ENCODE data around the gene MCEE.
"Not testable (repeated sequence)": the region's sequence is repeated elsewhere in the genome, so short reads cannot be mapped to it uniquely, and the experiment has no call there.

Gene MCEE

DNA sequence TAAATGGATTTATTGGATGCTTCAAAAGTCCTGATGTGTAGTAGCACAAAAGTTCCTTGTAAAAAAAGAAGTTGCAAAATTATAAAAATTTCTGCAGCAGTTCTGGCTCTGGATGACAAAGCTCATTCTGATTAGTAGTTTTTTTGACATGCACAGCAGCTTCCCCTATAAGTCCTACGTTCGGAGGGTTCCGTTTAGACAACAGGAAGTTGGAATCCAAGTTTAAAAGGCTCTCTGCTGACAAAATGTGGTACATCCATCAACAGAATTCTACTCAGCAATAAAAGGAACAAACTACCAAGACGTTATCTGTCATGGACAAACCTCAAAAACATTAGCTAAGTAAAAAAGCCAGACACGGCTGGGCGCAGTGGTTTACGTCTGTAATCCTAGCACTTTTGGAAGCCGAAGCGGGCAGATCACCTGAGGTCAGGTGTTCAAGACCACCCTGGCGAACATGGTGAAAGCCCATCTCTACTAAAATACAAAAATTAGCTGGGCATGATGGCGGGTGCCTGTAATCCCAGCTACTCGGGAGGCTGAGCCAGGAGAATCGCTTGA lies 46.2 kb downstream of the MCEE start:
- FAIRE-seq; DNase-seq (ENCODE audit: insufficient read length, low spot score): not testable (repeated sequence)

DNA sequence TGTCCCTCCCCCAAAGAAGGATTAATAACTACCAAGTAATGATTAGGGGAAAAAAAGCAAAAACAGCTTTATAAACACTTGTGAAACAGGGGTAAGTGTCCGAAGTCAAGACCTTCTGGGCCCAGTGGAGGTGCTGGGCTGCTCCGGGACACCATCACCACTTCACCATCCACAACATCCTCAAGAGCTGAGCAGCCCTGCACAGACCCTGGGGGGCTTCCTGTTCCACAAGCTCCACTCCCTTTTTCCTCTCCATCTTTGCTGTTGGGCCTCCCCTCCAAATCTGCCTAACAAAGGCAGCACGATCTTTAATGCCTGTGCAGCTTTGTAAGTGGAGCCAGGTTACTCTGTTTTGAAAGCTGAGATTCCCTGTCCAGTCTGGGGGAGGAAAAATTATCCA lies 46.7 kb downstream of the MCEE start:
- not testable (repeated sequence) for DNase-seq (ENCODE audit: insufficient read length, low spot score); FAIRE-seq

DNA sequence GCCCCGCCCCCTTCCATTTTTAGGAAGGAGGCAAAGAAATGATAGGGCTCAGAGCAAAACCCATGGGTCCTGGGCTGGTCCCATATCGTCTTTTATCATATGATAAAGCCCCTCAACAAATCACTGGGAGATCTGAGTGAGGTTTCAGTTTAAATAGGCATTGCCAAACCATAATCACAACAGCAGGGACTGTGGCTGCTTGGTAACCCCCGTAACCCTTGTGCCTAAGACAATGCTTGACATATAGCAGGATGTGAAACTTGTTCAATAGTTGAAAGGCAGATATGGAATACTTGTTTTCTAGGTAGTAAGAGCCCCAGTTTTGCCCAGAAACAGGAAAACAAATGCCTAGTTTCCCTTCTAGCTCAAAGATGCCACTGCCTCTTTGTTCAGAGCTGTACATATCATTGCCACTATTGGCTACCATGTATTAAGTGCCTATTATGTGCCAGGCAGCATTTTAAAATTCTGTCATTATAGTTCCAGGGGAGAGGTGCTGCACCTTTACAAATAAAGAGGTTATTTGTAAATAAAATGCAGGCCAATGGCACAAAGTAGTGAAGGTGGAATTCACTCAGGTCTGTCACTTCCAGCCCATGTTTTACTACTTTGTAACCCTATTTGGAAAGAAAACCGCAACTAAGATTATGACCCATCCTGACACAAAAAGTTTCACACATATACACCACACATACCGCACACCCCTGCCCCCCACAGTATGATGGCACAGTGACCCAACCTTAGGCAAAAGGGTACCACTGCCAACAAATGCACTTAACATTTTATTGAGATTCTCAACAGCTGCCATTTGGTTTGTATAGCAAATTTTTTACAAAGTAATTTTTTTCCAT lies 47.4 kb downstream of the MCEE start:
- FAIRE-seq (no peak), DNase-seq (ENCODE audit: insufficient read length, low spot score) (no peak)
- TF ChIP-seq, protein P1, sequence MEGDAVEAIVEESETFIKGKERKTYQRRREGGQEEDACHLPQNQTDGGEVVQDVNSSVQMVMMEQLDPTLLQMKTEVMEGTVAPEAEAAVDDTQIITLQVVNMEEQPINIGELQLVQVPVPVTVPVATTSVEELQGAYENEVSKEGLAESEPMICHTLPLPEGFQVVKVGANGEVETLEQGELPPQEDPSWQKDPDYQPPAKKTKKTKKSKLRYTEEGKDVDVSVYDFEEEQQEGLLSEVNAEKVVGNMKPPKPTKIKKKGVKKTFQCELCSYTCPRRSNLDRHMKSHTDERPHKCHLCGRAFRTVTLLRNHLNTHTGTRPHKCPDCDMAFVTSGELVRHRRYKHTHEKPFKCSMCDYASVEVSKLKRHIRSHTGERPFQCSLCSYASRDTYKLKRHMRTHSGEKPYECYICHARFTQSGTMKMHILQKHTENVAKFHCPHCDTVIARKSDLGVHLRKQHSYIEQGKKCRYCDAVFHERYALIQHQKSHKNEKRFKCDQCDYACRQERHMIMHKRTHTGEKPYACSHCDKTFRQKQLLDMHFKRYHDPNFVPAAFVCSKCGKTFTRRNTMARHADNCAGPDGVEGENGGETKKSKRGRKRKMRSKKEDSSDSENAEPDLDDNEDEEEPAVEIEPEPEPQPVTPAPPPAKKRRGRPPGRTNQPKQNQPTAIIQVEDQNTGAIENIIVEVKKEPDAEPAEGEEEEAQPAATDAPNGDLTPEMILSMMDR (IDR thresholded peaks at IDR 0.05; ENCODE audit: insufficient read depth, missing control alignments) = no peak

DNA sequence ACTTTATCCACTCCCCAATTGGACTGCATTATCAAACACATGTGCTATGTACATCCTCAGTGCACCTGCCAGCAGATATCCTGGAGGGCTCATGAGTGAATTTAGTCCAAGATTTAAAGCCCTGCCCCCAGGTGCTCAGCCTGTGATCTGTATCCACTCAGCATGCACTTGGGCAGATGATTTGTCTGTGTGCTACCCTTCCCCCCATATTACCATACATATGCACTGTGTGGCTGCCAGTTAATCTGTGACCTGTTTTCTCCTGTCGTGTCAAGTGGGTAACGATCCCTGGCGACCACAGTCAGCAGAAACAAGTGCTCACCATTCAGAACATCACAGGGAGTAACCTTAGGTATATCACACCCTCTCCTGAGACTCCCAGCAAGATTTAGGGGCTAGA lies 51.4 kb downstream of the MCEE start:
- TF ChIP-seq, protein P1 (IDR thresholded peaks at IDR 0.05; ENCODE audit: insufficient read depth, missing control alignments) = no peak
- FAIRE-seq = no peak
- DNase-seq (ENCODE audit: insufficient read length, low spot score) = no peak

DNA sequence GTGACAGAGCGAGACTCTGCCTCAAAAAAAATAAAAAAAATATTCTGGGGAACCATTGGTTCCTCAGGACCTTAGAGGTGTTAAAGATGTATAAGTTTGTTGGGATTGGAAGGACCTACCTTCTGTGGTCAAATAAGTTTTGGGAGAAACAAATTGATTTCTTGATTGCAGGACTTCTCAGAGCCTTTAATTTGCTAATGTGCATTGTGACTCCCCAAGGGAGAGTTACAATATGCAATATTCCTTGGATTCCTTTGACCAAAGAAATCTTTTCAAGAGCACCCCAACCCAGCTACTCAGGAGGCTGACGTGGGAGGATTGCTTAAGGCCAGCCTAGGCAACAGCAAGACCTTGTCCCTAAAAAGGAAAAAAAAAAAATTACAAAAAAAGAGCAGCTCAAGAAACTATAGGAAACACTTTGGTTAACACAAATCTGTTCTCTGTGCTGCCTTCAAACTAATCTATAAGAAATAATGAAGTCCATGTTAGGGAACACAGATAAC lies 55.1 kb downstream of the MCEE start:
- TF ChIP-seq, protein P1 (IDR thresholded peaks at IDR 0.05; ENCODE audit: insufficient read depth, missing control alignments) = no peak
- no peak for FAIRE-seq

DNA sequence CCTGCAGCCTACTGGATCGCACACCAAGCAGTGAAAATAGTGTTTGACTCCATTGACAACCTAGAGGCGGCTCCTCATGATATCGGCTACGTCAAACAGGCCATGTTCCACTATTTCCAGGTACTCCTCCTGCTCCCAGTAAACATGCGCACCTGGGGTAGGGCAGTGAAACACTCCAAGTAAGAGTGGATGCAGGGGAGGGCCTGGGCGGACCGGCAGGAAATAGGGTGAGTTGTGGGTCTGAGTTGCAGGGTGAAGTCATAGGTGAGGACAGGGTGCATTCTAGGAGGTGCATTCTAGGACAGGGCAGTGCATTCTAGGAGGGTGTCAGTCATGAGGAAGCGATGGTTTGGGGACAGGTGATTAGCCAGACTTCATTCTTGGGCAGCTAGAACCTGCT lies 56.6 kb downstream of the MCEE start:
- FAIRE-seq (no peak), DNase-seq (ENCODE audit: insufficient read length, low spot score) (no peak)
- TF ChIP-seq, protein P1 (IDR thresholded peaks at IDR 0.05; ENCODE audit: insufficient read depth, missing control alignments) = no peak

More for the DNA sequence above, 55.1 kb downstream of the MCEE start:
- DNase-seq (ENCODE audit: insufficient read length, low spot score) = no peak

DNA sequence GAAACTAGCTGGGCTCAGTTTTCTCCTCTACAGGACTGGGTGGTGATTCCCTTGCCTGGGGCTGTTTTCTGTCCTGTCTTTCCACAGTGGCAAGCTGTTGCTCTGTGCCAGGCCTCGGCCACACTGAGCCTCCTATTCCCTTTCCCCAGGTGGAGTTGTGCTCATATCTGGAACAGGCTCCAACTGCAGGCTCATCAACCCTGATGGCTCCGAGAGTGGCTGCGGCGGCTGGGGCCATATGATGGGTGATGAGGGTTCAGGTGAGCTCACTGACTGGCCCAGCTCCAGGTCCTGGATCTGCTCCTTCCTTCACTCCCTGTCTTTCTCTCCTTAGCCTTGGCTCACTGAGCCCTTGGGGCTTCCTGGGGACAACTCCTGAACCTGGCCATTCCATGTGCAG lies 57.5 kb downstream of the MCEE start:
- no peak for FAIRE-seq
- DNase-seq (ENCODE audit: insufficient read length, low spot score) = no peak
- TF ChIP-seq, protein P1 (IDR thresholded peaks at IDR 0.05; ENCODE audit: insufficient read depth, missing control alignments) = no peak

DNA sequence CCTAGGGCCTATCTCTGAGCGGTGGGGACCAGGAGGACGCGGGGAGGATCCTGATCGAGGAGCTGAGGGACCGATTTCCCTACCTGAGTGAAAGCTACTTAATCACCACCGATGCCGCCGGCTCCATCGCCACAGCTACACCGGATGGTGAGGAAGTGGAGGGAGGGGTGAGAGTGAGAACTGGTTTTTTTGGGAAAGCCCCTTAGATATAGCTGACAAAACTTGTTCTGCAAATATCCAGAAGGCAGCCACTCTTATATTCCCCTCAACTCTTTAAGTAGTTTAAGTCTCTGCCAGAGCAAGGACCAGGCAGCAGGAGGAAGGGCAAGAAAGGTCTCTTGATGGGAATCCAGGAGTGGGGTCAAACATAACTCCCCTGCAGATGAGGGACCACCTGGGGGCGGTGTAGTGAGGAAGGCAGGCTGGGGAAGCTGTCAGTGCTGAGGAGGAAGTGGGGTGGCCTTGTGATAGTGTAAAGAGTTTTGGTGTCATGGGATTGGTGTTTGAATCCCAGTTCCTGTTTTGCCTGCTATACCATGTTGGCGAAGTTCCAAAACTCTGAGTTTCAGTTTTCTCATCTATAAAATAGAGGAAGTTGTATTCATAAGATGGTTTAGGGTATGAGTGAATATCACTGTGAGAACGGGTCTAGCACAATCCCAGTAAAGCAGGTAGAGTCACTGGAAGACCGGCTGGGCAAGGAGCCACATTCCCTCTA lies 58.2 kb downstream of the MCEE start:
- FAIRE-seq (no peak), DNase-seq (ENCODE audit: insufficient read length, low spot score) (no peak)
- TF ChIP-seq, protein P1 (IDR thresholded peaks at IDR 0.05; ENCODE audit: insufficient read depth, missing control alignments) = no peak
